IMR-90 (cell line): ENCODE data around the gene BMP2K.

Experiments used
- NFE2L2 ChIP-seq: fragments of 150-350 bp; IDR thresholded peaks from 2 replicates; pipeline ENCODE4 v1.6.1; 2016; ENCODE audit warnings: low read depth, mild to moderate bottlenecking, low read length
- POLR2A ChIP-seq: IDR thresholded peaks from 2 replicates; pipeline ENCODE4 v1.6.1; 2012; ENCODE audit warnings: mild to moderate bottlenecking, low read depth, low read length
- TF ChIP-seq, protein P1 (sequence below): conservative IDR thresholded peaks from 2 replicates; pipeline ENCODE4 v1.5.1; 2012; ENCODE audit warnings: mild to moderate bottlenecking, low read depth, low read length, improper control_type of control experiment

DNA sequence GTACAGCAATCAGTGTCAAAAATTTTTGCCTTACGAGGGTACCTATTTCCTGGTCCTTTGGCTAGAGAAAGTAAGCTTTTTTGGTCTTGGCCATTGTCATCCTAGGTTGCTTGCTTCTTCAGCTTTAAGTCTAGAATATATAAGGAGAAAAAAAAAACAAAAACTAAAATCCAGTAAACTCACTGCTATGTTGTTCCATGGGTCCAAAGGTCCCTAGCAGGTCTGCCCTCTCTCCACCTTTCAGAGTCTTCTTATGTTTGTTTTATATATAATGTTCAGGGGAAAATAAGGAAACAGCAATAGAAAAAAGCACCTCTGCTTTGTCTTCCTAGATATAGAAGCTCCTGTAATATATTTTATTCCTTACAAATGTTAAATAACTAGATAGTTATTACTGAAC lies 18.1 kb upstream of the BMP2K start:
- TF ChIP-seq, protein P1, sequence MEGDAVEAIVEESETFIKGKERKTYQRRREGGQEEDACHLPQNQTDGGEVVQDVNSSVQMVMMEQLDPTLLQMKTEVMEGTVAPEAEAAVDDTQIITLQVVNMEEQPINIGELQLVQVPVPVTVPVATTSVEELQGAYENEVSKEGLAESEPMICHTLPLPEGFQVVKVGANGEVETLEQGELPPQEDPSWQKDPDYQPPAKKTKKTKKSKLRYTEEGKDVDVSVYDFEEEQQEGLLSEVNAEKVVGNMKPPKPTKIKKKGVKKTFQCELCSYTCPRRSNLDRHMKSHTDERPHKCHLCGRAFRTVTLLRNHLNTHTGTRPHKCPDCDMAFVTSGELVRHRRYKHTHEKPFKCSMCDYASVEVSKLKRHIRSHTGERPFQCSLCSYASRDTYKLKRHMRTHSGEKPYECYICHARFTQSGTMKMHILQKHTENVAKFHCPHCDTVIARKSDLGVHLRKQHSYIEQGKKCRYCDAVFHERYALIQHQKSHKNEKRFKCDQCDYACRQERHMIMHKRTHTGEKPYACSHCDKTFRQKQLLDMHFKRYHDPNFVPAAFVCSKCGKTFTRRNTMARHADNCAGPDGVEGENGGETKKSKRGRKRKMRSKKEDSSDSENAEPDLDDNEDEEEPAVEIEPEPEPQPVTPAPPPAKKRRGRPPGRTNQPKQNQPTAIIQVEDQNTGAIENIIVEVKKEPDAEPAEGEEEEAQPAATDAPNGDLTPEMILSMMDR: no peak
- TF ChIP-seq POLR2A: no peak
- no peak for TF ChIP-seq NFE2L2
